ENCODE measurements around the gene TBX3. TPM values are rescaled to one million over a fixed set of nuclear protein-coding genes. Genes with fewer than 3 reads are reported as not detected.
"Not testable (repeated sequence)": the region's sequence is repeated elsewhere in the genome, so short reads cannot be mapped to it uniquely, and the experiment has no call there.

TBX3 gene
- polyA plus RNA-seq, 1 donor from 2014 or later: not detected

GRCh38 chr12:114726092-114726710, 42.2 kb upstream of the TBX3 start:
- TF ChIP-seq SMC3 (conservative IDR thresholded peaks at IDR 0.05; ENCODE audit: poor library complexity) (no peak), TAF1 (IDR thresholded peaks at IDR 0.05; ENCODE audit: low read depth) (no peak), CTCF (IDR thresholded peaks at IDR 0.05; ENCODE audit: poor library complexity, severe bottlenecking) (no peak), MXI1 (conservative IDR thresholded peaks at IDR 0.05; ENCODE audit: poor library complexity, severe bottlenecking) (no peak), EP300 (conservative IDR thresholded peaks at IDR 0.05; ENCODE audit: poor library complexity, severe bottlenecking) (no peak)
- H3K27me3 ChIP-seq (ENCODE audit: insufficient read depth, low read depth, low read length): no peaks in the 10 kb centered on the region
- no peak overlapping the region for H3K27ac ChIP-seq (ENCODE audit: low read length)
- H3F3A ChIP-seq (ENCODE audit: insufficient read depth, low read length, poor library complexity, severe bottlenecking): no peaks in the 10 kb centered on the region
- no peak overlapping the region for H3K4me2 ChIP-seq (ENCODE audit: low read length)
- no peak overlapping the region for H3K9ac ChIP-seq (ENCODE audit: low read length)
- no peaks in the 10 kb centered on the region for H3K36me3 ChIP-seq (ENCODE audit: insufficient read depth, low read length)
- H3K9me2 ChIP-seq (ENCODE audit: insufficient read depth, low read length): no peaks in the 10 kb centered on the region
- H4K20me1 ChIP-seq (ENCODE audit: insufficient read depth): no peaks in the 10 kb centered on the region
- no peak overlapping the region for H3K4me3 ChIP-seq (ENCODE audit: low read length)
- H2AFZ ChIP-seq (ENCODE audit: low read depth, low read length): no peak overlapping the region
- H3K9me3 ChIP-seq (ENCODE audit: low read length): no peaks in the 10 kb centered on the region
- H3K79me2 ChIP-seq (replicated peaks; ENCODE audit: insufficient read depth, low read length): no peaks in the 10 kb centered on the region

- not testable (repeated sequence) for H3K9ac ChIP-seq (ENCODE audit: low read length); H3K27me3 ChIP-seq (ENCODE audit: insufficient read depth, low read depth, low read length); H3K27ac ChIP-seq (ENCODE audit: low read length); H3F3A ChIP-seq (ENCODE audit: insufficient read depth, low read length, poor library complexity, severe bottlenecking); H3K4me2 ChIP-seq (ENCODE audit: low read length); H3K4me3 ChIP-seq (ENCODE audit: low read length); H3K79me2 ChIP-seq (replicated peaks; ENCODE audit: insufficient read depth, low read length); H3K9me3 ChIP-seq (ENCODE audit: low read length); H3K9me2 ChIP-seq (ENCODE audit: insufficient read depth, low read length); H3K36me3 ChIP-seq (ENCODE audit: insufficient read depth, low read length); H4K20me1 ChIP-seq (ENCODE audit: insufficient read depth); H2AFZ ChIP-seq (ENCODE audit: low read depth, low read length)
Measured at GRCh38 chr12:114722176-114722575, 38.2 kb upstream of the TBX3 start.

DNA sequence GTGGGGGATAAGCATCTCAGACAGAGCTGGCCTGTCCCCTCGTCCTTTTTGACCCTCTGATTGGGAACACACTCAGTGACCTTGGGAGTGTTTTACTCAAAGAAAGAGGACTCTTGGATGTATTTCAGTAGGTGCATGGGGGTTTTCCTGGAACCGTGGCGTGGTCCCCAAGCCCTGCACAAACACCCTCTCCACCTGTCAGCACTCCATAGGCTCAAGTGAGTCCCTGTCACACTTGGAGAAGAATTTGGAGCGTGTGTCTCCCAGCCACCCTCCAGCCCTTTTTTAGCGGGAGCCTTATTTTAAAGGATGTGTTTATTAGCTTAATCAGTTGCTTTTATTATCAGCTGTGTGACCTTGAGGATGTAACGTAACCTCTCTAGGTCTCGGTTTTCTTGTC, 37.3 kb upstream of the TBX3 start:
- Histone ChIP-seq H3K9me2 (ENCODE audit: insufficient read depth, low read length) (no peaks in the 10 kb centered on the region), H4K20me1 (ENCODE audit: insufficient read depth) (no peaks in the 10 kb centered on the region), H3K9ac (ENCODE audit: low read length) (no peak overlapping the region), H2AFZ (ENCODE audit: low read depth, low read length) (no peak overlapping the region), H3K4me2 (ENCODE audit: low read length) (no peak overlapping the region), H3K27me3 (ENCODE audit: insufficient read depth, low read depth, low read length) (no peaks in the 10 kb centered on the region), H3K79me2 (replicated peaks; ENCODE audit: insufficient read depth, low read length) (no peaks in the 10 kb centered on the region), H3K4me3 (ENCODE audit: low read length) (no peak overlapping the region), H3K36me3 (ENCODE audit: insufficient read depth, low read length) (no peaks in the 10 kb centered on the region), H3K27ac (ENCODE audit: low read length) (no peak overlapping the region), H3K9me3 (ENCODE audit: low read length) (no peaks in the 10 kb centered on the region), H3F3A (ENCODE audit: insufficient read depth, low read length, poor library complexity, severe bottlenecking) (no peaks in the 10 kb centered on the region)
- TF ChIP-seq EZH2 (IDR thresholded peaks at IDR 0.05; ENCODE audit: borderline replicate concordance, insufficient read depth, low read length, poor library complexity, severe bottlenecking): no peak
- no peak for TF ChIP-seq RAD21 (conservative IDR thresholded peaks at IDR 0.05)
